Tibial nerve (tissue), 4 donors: ENCODE measurements around the gene LBH.

Source experiments
- EP300 ChIP-seq, 2 donors: sonication (generic); formaldehyde crosslinking; IDR thresholded peaks; one replicate each; pipeline ENCODE4 v1.6.1; 2017; ENCODE audit warnings: antibody characterized with exemption in 2 of 2, mild to moderate bottlenecking in 1 of 2
- TF ChIP-seq, protein P1 (sequence below), 5 experiments: fragments of 200-600 bp in 3 of 5; fragments of 450-650 bp in 2 of 5; sonication (generic) in 3 of 5; IDR thresholded peaks; one replicate each; pipeline ENCODE4 v1.5.1; 2016 to 2019; ENCODE audit warnings: antibody characterized with exemption in 5 of 5, mild to moderate bottlenecking in 3 of 5, moderate library complexity in 2 of 5

DNA sequence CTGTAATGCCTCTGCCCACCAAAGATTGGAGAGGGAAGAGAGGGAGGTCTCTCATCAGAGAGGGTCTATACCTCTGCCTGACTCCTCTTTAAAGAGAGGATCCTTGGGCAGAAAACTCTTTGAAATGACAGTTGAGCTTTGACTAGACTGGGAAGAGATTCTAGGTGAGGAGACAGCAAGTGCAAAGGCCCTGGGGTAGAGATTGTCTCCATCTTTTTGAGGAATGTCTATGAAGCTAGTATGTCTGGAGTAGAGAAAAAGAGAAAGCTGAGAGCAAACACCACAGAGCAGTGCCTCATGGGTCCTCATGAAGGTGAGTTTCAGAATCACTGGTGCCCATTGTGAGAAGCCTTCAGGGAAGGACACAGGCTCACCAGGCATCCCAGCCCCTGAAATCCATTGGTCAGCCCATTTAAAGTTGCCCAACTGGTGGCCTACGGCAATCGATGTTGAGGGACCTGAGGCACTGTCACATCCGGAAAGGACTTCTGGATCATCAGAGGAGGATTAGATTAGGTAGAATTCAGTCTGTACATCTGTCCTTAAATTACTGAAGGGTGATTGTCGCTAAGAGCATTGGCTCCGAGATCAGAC, 31.5 kb downstream of the LBH start:
- TF ChIP-seq, protein P1, sequence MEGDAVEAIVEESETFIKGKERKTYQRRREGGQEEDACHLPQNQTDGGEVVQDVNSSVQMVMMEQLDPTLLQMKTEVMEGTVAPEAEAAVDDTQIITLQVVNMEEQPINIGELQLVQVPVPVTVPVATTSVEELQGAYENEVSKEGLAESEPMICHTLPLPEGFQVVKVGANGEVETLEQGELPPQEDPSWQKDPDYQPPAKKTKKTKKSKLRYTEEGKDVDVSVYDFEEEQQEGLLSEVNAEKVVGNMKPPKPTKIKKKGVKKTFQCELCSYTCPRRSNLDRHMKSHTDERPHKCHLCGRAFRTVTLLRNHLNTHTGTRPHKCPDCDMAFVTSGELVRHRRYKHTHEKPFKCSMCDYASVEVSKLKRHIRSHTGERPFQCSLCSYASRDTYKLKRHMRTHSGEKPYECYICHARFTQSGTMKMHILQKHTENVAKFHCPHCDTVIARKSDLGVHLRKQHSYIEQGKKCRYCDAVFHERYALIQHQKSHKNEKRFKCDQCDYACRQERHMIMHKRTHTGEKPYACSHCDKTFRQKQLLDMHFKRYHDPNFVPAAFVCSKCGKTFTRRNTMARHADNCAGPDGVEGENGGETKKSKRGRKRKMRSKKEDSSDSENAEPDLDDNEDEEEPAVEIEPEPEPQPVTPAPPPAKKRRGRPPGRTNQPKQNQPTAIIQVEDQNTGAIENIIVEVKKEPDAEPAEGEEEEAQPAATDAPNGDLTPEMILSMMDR (IDR thresholded peaks at IDR 0.05): no peak
- no peak for TF ChIP-seq EP300 (IDR thresholded peaks at IDR 0.05)
